K562 (cell line): Measurements from ENCODE around the gene CACNG6. TPM values are rescaled to one million over a fixed set of nuclear protein-coding genes. Genes with fewer than 3 reads are reported as not detected.

Source experiments
- ATAC-seq: fragments of 200-7000 bp; cut with Tn5 transposase; 3 replicates; pipeline ENCODE4 v1.9.1; 2020; ENCODE audit warnings: moderate library complexity
- BruUV-seq: library from RNA; stranded (reverse); fragments of 400-500 nt; replicated peaks from 2 replicates; lab custom pipeline; 2021; lab: Mats Ljungman, UMichigan
- CTCF ChIA-PET: fragments of 300-600 bp; formaldehyde crosslinking; extraction: SDS; loops from one replicate; lab custom pipeline; 2021; ENCODE audit warnings: low intra/inter-chr PET ratio; lab: Yijun Ruan, JAX
- POLR2A ChIA-PET: fragments of 300-600, 350-650 bp; sonication (Branson Sonifier 250); formaldehyde crosslinking; extraction: SDS; loops from one replicate; lab custom pipeline; 2021; ENCODE audit warnings: antibody characterized with exemption, inconsistent platforms; lab: Yijun Ruan, JAX
- DNase-seq, 4 experiments: peaks; one replicate each; pipeline versions ENCODE4 v3.0.0 to v3.0.0-alpha.2; 2011 to 2018; ENCODE audit warnings: low spot score in 3 of 4, mixed read lengths in 3 of 4; ENCODE audit errors: extremely low read depth in 1 of 4
- FAIRE-seq: peaks from 2 replicates; lab custom pipeline; 2011; peaks lifted over from hg19 to GRCh38; lab: Jason Lieb, UNC
- H2AFZ ChIP-seq: 2 replicates; pipeline ENCODE4 v1.6.0; 2011; ENCODE audit warnings: low read depth, low read length, control low read depth, inconsistent platforms
- H3K27ac ChIP-seq: fragments of 200-600 bp; 3 replicates; pipeline ENCODE4 v1.8.0; 2011; ENCODE audit warnings: low read depth, mild to moderate bottlenecking, control low read depth, inconsistent platforms, low read length, moderate library complexity, mixed read lengths; ENCODE audit errors: extremely low read depth
- H3K27me3 ChIP-seq, 2 experiments: fragments of 300-600 bp in 1 of 2; 2 replicates in 1 of 2; 3 replicates in 1 of 2; pipeline versions ENCODE4 v1.6.0 to v1.8.0; 2011; ENCODE audit warnings: inconsistent platforms in 2 of 2, low read length in 2 of 2, mild to moderate bottlenecking in 1 of 2, mixed read lengths in 1 of 2, moderate library complexity in 1 of 2; ENCODE audit not compliant: control insufficient read depth in 2 of 2, insufficient read depth in 2 of 2
- H3K36me3 ChIP-seq: fragments of 300-600 bp; 3 replicates; pipeline ENCODE4 v1.8.0; 2011; ENCODE audit warnings: mild to moderate bottlenecking, low read length, inconsistent platforms; ENCODE audit not compliant: control insufficient read depth, insufficient read depth
- H3K4me1 ChIP-seq, 2 experiments: fragments of 200-600 bp in 1 of 2; replicated peaks in 1 of 2; 2 replicates in 1 of 2; 3 replicates in 1 of 2; pipeline versions ENCODE4 v1.5.1 to v1.8.0; 2011; ENCODE audit warnings: inconsistent platforms in 2 of 2, low read length in 2 of 2, mild to moderate bottlenecking in 1 of 2, mixed read lengths in 1 of 2, moderate library complexity in 1 of 2; ENCODE audit not compliant: control insufficient read depth in 2 of 2, insufficient read depth in 2 of 2
- H3K4me2 ChIP-seq: 2 replicates; pipeline ENCODE4 v1.6.1; 2011; ENCODE audit warnings: low read length, control low read depth, inconsistent platforms, mixed read lengths; ENCODE audit not compliant: insufficient read depth
- H3K4me3 ChIP-seq: fragments of 200-600 bp; sonication (generic), shearing (Covaris generic); 2 replicates; pipeline ENCODE4 v1.5.1; 2016; ENCODE audit warnings: control low read depth, inconsistent platforms
- H3K79me2 ChIP-seq: fragments of 200-600 bp; 3 replicates; pipeline ENCODE4 v1.8.0; 2011; ENCODE audit warnings: low read length, inconsistent platforms; ENCODE audit not compliant: control insufficient read depth, insufficient read depth
- H3K9ac ChIP-seq, 2 experiments: 2 replicates each; pipeline versions ENCODE4 v1.6.0 to v1.6.1; 2011; ENCODE audit warnings: low read depth in 2 of 2, low read length in 2 of 2, control low read depth in 1 of 2, inconsistent platforms in 1 of 2, mild to moderate bottlenecking in 1 of 2, mixed read lengths in 1 of 2; ENCODE audit not compliant: insufficient read depth in 1 of 2
- H3K9me1 ChIP-seq: one replicate; pipeline ENCODE4 v1.6.0; 2011; ENCODE audit warnings: inconsistent platforms, mild to moderate bottlenecking, low read length, moderate library complexity; ENCODE audit not compliant: control insufficient read depth, insufficient read depth
- H3K9me3 ChIP-seq: replicated peaks from 2 replicates; pipeline ENCODE4 v1.5.1; 2011; ENCODE audit warnings: low read depth, low read length, inconsistent platforms; ENCODE audit not compliant: control insufficient read depth, insufficient read depth
- H4K20me1 ChIP-seq: replicated peaks from 2 replicates; pipeline ENCODE4 v1.6.1; 2011; ENCODE audit warnings: low read length, inconsistent platforms, mixed read lengths; ENCODE audit not compliant: control insufficient read depth, insufficient read depth
- BRCA1 ChIP-seq, 2 experiments: fragments of 450-650 bp in 1 of 2; sonication (generic) in 1 of 2; formaldehyde crosslinking in 1 of 2; IDR thresholded peaks; 2 replicates each; pipeline versions ENCODE4 v1.5.0 to v1.6.1; 2017 to 2020; ENCODE audit warnings: mild to moderate bottlenecking in 1 of 2, missing genetic modification reagents in 1 of 2
- EGR1 ChIP-seq: fragments of 450-650 bp; conservative IDR thresholded peaks from 2 replicates; pipeline ENCODE4 v1.6.1; 2017; ENCODE audit warnings: mild to moderate bottlenecking
- FUS ChIP-seq: fragments of 200-400 bp; formaldehyde crosslinking; optimal IDR thresholded peaks from 2 replicates; pipeline ENCODE3; 2017; ENCODE audit warnings: low read depth, low read length
- HDAC6 ChIP-seq: IDR thresholded peaks from 2 replicates; pipeline ENCODE4 v1.6.1; 2012; ENCODE audit warnings: low read depth, mild to moderate bottlenecking, control low read depth, inconsistent platforms, low read length, moderate library complexity
- MCM7 ChIP-seq, 2 experiments: fragments of 450-650 bp; IDR thresholded peaks; 2 replicates each; pipeline ENCODE4 v1.6.1; 2016 to 2018
- MXD1 ChIP-seq: fragments of 250-450 bp; sonication (Bioruptor Pico); IDR thresholded peaks from 2 replicates; pipeline ENCODE4 v1.8.0; 2021; ENCODE audit warnings: borderline replicate concordance, mild to moderate bottlenecking, moderate library complexity; ENCODE audit not compliant: poor library complexity, severe bottlenecking
- NR2F6 ChIP-seq: fragments of 450-650 bp; formaldehyde crosslinking; IDR thresholded peaks from 2 replicates; pipeline ENCODE4 v1.4.0; 2020; ENCODE audit warnings: mild to moderate bottlenecking
- RFX1 ChIP-seq: fragments of 450-650 bp; IDR thresholded peaks from 2 replicates; pipeline ENCODE4 v1.6.1; 2016; ENCODE audit warnings: mild to moderate bottlenecking, moderate library complexity
- RNF219 ChIP-seq: fragments of 250-450 bp; sonication (Bioruptor Pico); IDR thresholded peaks from 2 replicates; pipeline ENCODE4 v1.5.0; 2022; ENCODE audit warnings: mild to moderate bottlenecking
- SLC30A9 ChIP-seq: fragments of 250-450 bp; sonication (Bioruptor Pico); IDR thresholded peaks from 2 replicates; pipeline ENCODE4 v1.8.0; 2022; ENCODE audit warnings: mild to moderate bottlenecking, moderate library complexity
- TAF1 ChIP-seq: IDR thresholded peaks from 2 replicates; pipeline ENCODE4 v1.6.1; 2011; ENCODE audit warnings: mild to moderate bottlenecking, low read length, moderate library complexity; ENCODE audit not compliant: insufficient read depth, control insufficient read depth, severe bottlenecking; ENCODE audit errors: extremely low read depth
- TBP ChIP-seq: optimal IDR thresholded peaks from 2 replicates; pipeline ENCODE3; 2011; ENCODE audit warnings: low read depth, low read length, improper control_type of control experiment
- THAP7 ChIP-seq: fragments of 250-450 bp; sonication (Bioruptor Pico); IDR thresholded peaks from 2 replicates; pipeline ENCODE4 v1.5.0; 2021
- ZFP36 ChIP-seq: fragments of 150-350 bp; IDR thresholded peaks from 2 replicates; pipeline ENCODE4 v1.6.1; 2018; ENCODE audit warnings: low read length, low read depth; ENCODE audit not compliant: partially characterized antibody
- ZNF224 ChIP-seq: sonication (generic); formaldehyde crosslinking; IDR thresholded peaks from 2 replicates; pipeline ENCODE4 v1.8.0; 2022; ENCODE audit warnings: mild to moderate bottlenecking, missing genetic modification reagents
- ZNF253 ChIP-seq: fragments of 250-450 bp; sonication (Bioruptor Pico); conservative IDR thresholded peaks from 2 replicates; pipeline ENCODE4 v1.6.1; 2021; ENCODE audit warnings: mild to moderate bottlenecking
- ZNF41 ChIP-seq: fragments of 250-450 bp; sonication (Bioruptor Pico); conservative IDR thresholded peaks from 2 replicates; pipeline ENCODE4 v1.4.0; 2020; ENCODE audit warnings: mild to moderate bottlenecking
- WGBS: fragments of 100-300 bp; shearing (Covaris generic); methylation state at CpG from one replicate; pipeline ENCODE4 v1.1.6; 2016; ENCODE audit warnings: low coverage, mixed read lengths; ENCODE audit not compliant: insufficient coverage; ENCODE audit errors: missing lambda C conversion rate; 5-methylcytosine and 5-hydroxymethylcytosine counted together
- in situ Hi-C: fragments of 300-500 bp; cut with MboI; formaldehyde crosslinking; loops from 4 replicates; pipeline ENCODE4 v1.15.0; 2018; ENCODE audit warnings: inconsistent platforms, mixed read lengths
- intact Hi-C: fragments of 100-400 bp; cut with micrococcal nuclease; formaldehyde crosslinking; loops from 2 replicates; pipeline ENCODE4 v1.14.2; 2022
- polyA plus RNA-seq, 8 experiments: library from polyadenylated mRNA; depleted of rRNA in 4 of 8; stranded (reverse) in 5 of 8; unstranded in 3 of 8; fragments of >200 nt; fragmentation: Nextera tagmentation in 2 of 8; fragmentation: Illumina TruSeq in 1 of 8; extraction: Ambion mirVana in 2 of 8; extraction: Trizol in 1 of 8; gene quantifications; 2 replicates each; pipeline versions ENCODE4 v1.2.1 to v1.2.3, GENCODE V29; 2011 to 2014; ENCODE audit warnings: inconsistent platforms in 1 of 8, missing spikeins in 1 of 8
- total RNA-seq, 7 experiments: library from RNA; depleted of rRNA in 6 of 7; stranded (reverse); fragments of >200 nt in 6 of 7; fragmentation: Illumina TruSeq in 2 of 7; extraction: Trizol in 2 of 7; gene quantifications; 2 replicates each; pipeline versions ENCODE4 v1.2.1 to v1.2.3, GENCODE V29; 2011 to 2021; ENCODE audit warnings: low replicate concordance in 1 of 7

The CACNG6 gene
- total and polyA plus RNA-seq, 9 of the 15 experiments (the other 6 are each of a cell fraction or from before 2014, with no cell fraction given), result not detected

- TF ChIP-seq RNF219 (CRISPR knock-in tag), result no peak
- no peak for TF ChIP-seq NR2F6
- TF ChIP-seq MXD1, result no peak
Measured at GRCh38 chr19:53983457-53984289, 7.8 kb upstream of the CACNG6 start (continued).

- DNase-seq, result no peak
- Histone ChIP-seq H3K36me3 (no peaks in the 10 kb centered on the region), H3K4me1 (peaks cover 0 to 7% of the 10 kb centered on the region in 2 experiments; a peak in 2 of 5 replicates)
- TF ChIP-seq TBP (no peak), HDAC6 (no peak), THAP7 (no peak), FUS (no peak), TAF1 (no peak), RFX1 (no peak), EGR1 (no peak), MCM7 (IDR thresholded peaks at IDR 0.05) (no peak; a peak in 1 of 4 replicates), ZNF41 (no peak), ZNF224 (CRISPR knock-in tag) (no peak), SLC30A9 (no peak), ZNF253 (no peak), BRCA1 (IDR thresholded peaks at IDR 0.05) (no peak), BRCA1 (CRISPR knock-in tag; IDR thresholded peaks at IDR 0.05) (no peak), ZFP36 (no peak)
Measured at GRCh38 chr19:53985863-53986262, 5.6 kb upstream of the CACNG6 start.

More at GRCh38 chr19:53985863-53986262, 5.6 kb upstream of the CACNG6 start:
- ATAC-seq (no peak), FAIRE-seq (no peak)
- WGBS, result 9% methylated on average over 5 of the region's 6 CpGs
- H3K9me1 ChIP-seq, result no peaks in the 10 kb centered on the region
- no peaks in the 10 kb centered on the region for H3K9me3 ChIP-seq
- H3K4me2 ChIP-seq, result no peak overlapping the region
- in situ Hi-C loops (no loop called here), intact Hi-C loops (no loop called here)
- H3K79me2 ChIP-seq, result no peaks in the 10 kb centered on the region
- ChIA-PET POLR2A (no interaction called here), CTCF (no interaction called here)
- no peaks in the 10 kb centered on the region; the same call in 1 of the 2 replicates for H4K20me1 ChIP-seq
- H3K9ac ChIP-seq, result no peak overlapping the region
- BruUV-seq, result no TSS peak
- H3K4me3 ChIP-seq, result no peak overlapping the region
- no peak overlapping the region for H3K27ac ChIP-seq
- H3K27me3 ChIP-seq, result peaks cover 9 to 33% of the 10 kb centered on the region in 2 experiments
- H2AFZ ChIP-seq, result no peak overlapping the region
